OCI-LY7 (cell line): ENCODE data around the gene FNDC3A. TPM values are rescaled to one million over a fixed set of nuclear protein-coding genes. Genes with fewer than 3 reads are reported as not detected.

ENCODE experiments used
- BruUV-seq: library from RNA; stranded (reverse); fragments of 400-500 nt; replicated peaks from 2 replicates; lab custom pipeline; 2021; lab: Mats Ljungman, UMichigan
- CTCF ChIA-PET: fragments of 300-600 bp; sonication (Branson Sonifier 250); formaldehyde crosslinking; loops from one replicate; lab custom pipeline; 2022; ENCODE audit warnings: antibody characterized with exemption; ENCODE audit not compliant: unreplicated experiment; lab: Charles Lee
- POLR2A ChIA-PET: fragments of 300-600 bp; sonication (Branson Sonifier 250); formaldehyde crosslinking; loops from one replicate; lab custom pipeline; 2022; ENCODE audit warnings: antibody characterized with exemption; lab: Charles Lee
- DNase-seq: peaks from one replicate; pipeline ENCODE4 v3.0.0-alpha.2; 2015; ENCODE audit warnings: low spot score
- H2AFZ ChIP-seq: fragments of 200-600 bp; sonication (generic), shearing (Covaris generic); 2 replicates; pipeline ENCODE4 v1.6.1; 2014; ENCODE audit warnings: mild to moderate bottlenecking, antibody characterized with exemption, low read length, moderate library complexity
- H3K27ac ChIP-seq: fragments of 200-600 bp; sonication (generic); 2 replicates; pipeline ENCODE4 v1.5.1; 2014; ENCODE audit warnings: mixed run types, low read depth, mild to moderate bottlenecking, moderate library complexity, low read length, inconsistent platforms; ENCODE audit not compliant: poor library complexity, severe bottlenecking
- H3K36me3 ChIP-seq: fragments of 200-600 bp; sonication (generic); 2 replicates; pipeline ENCODE4 v1.6.1; 2014; ENCODE audit warnings: mild to moderate bottlenecking, antibody characterized with exemption, low read length, moderate library complexity, mixed read lengths; ENCODE audit not compliant: insufficient read depth
- H3K4me1 ChIP-seq: fragments of 200-600 bp; sonication (generic); 2 replicates; pipeline ENCODE4 v1.5.1; 2014; ENCODE audit warnings: mild to moderate bottlenecking, low read length; ENCODE audit not compliant: insufficient read depth, poor library complexity, severe bottlenecking
- H3K4me2 ChIP-seq: fragments of 200-600 bp; sonication (generic); 2 replicates; pipeline ENCODE4 v1.6.1; 2014; ENCODE audit warnings: mild to moderate bottlenecking, low read length
- H3K4me3 ChIP-seq: fragments of 200-600 bp; sonication (generic); 2 replicates; pipeline ENCODE4 v1.5.1; 2014; ENCODE audit warnings: mild to moderate bottlenecking, low read depth, low read length; ENCODE audit not compliant: poor library complexity, severe bottlenecking
- H3K79me2 ChIP-seq: fragments of 200-600 bp; sonication (generic); 2 replicates; pipeline ENCODE4 v1.6.1; 2016; ENCODE audit warnings: low read depth, mild to moderate bottlenecking, low read length, moderate library complexity, mixed read lengths; ENCODE audit not compliant: insufficient read depth
- H3K9me2 ChIP-seq: fragments of 200-600 bp; sonication (generic); 2 replicates; pipeline ENCODE4 v1.6.1; 2016; ENCODE audit warnings: mild to moderate bottlenecking, low read length, mixed read lengths; ENCODE audit not compliant: insufficient read depth
- H3K9me3 ChIP-seq: fragments of 200-600 bp; sonication (generic); 2 replicates; pipeline ENCODE4 v1.6.1; 2014; ENCODE audit warnings: mild to moderate bottlenecking, mixed run types, low read length, mixed read lengths
- H4K20me1 ChIP-seq: fragments of 200-600 bp; sonication (generic); 2 replicates; pipeline ENCODE4 v1.6.1; 2014; ENCODE audit warnings: mild to moderate bottlenecking, antibody characterized with exemption, low read length, moderate library complexity, mixed read lengths; ENCODE audit not compliant: insufficient read depth
- EZH2phosphoT487 ChIP-seq: fragments of 200-600 bp; sonication (generic); IDR thresholded peaks from 2 replicates; pipeline ENCODE4 v1.6.1; 2018; ENCODE audit warnings: low read depth, borderline replicate concordance, mild to moderate bottlenecking, mixed run types, antibody characterized with exemption, low read length, moderate library complexity, mixed read lengths
- intact Hi-C: fragments of 100-400 bp; cut with micrococcal nuclease; formaldehyde crosslinking; loops from one replicate; pipeline ENCODE4 v1.10.0; 2022; ENCODE audit not compliant: unreplicated experiment
- total RNA-seq, 2 experiments: library from RNA; depleted of rRNA in 1 of 2; stranded (reverse); fragments of >200 nt in 1 of 2; shearing (Covaris generic) in 1 of 2; gene quantifications; 2 replicates each; pipeline ENCODE4 v1.2.3, GENCODE V29; 2014 to 2022
- TF ChIP-seq, protein P1 (sequence below): fragments of 200-600 bp; sonication (generic); conservative IDR thresholded peaks from 2 replicates; pipeline ENCODE4 v1.5.1; 2014; ENCODE audit warnings: mild to moderate bottlenecking, antibody characterized with exemption, low read length, moderate library complexity, mixed read lengths

The FNDC3A gene
- total RNA-seq, 2 experiments from 2014 or later = 38.7 to 59.6 TPM

DNA sequence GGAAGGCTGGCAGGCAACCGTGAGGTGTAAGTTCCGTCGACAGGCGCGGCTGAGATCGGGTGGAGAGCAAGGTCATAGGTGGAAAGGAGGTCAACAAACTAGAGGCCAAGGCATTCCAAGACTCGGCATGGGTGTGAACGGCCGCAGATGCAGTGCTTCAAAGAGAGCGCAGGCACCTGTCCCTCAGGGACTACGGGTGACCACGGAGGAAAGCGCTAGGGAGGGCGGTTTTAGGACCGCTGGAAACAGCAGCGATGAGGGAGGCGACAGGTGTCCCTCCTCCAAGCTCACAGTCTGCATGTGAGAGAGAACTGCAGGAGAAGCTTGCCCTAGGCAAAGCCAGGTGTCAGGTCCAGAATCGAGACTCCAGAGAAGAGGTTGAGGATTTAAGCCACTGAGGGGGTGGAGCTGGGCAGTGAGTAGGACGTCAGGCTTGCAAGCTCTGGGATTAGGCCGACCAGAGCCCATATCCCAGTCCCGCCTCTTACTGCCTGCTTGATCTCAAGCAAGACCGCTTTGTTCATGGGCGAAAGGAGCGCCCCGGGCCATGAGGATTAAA, 242.9 kb downstream of the FNDC3A start:
- H4K20me1 ChIP-seq = no peaks in the 10 kb centered on the region
- BruUV-seq = no TSS peak
- H2AFZ ChIP-seq = no peak overlapping the region
- no peak overlapping the region for H3K27ac ChIP-seq
- no peaks in the 10 kb centered on the region for H3K9me2 ChIP-seq
- ChIA-PET CTCF (no interaction called here), POLR2A (no interaction called here)
- TF ChIP-seq, protein P1, sequence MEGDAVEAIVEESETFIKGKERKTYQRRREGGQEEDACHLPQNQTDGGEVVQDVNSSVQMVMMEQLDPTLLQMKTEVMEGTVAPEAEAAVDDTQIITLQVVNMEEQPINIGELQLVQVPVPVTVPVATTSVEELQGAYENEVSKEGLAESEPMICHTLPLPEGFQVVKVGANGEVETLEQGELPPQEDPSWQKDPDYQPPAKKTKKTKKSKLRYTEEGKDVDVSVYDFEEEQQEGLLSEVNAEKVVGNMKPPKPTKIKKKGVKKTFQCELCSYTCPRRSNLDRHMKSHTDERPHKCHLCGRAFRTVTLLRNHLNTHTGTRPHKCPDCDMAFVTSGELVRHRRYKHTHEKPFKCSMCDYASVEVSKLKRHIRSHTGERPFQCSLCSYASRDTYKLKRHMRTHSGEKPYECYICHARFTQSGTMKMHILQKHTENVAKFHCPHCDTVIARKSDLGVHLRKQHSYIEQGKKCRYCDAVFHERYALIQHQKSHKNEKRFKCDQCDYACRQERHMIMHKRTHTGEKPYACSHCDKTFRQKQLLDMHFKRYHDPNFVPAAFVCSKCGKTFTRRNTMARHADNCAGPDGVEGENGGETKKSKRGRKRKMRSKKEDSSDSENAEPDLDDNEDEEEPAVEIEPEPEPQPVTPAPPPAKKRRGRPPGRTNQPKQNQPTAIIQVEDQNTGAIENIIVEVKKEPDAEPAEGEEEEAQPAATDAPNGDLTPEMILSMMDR = no peak
- TF ChIP-seq EZH2phosphoT487 = no peak
- intact Hi-C loops = no loop called here
- H3K36me3 ChIP-seq = no peaks in the 10 kb centered on the region
- no peak for DNase-seq
- peaks cover 10% of the 10 kb centered on the region for H3K4me1 ChIP-seq
- no peaks in the 10 kb centered on the region for H3K9me3 ChIP-seq
- no peak overlapping the region for H3K4me3 ChIP-seq
- no peak overlapping the region for H3K4me2 ChIP-seq
- no peaks in the 10 kb centered on the region for H3K79me2 ChIP-seq

DNA sequence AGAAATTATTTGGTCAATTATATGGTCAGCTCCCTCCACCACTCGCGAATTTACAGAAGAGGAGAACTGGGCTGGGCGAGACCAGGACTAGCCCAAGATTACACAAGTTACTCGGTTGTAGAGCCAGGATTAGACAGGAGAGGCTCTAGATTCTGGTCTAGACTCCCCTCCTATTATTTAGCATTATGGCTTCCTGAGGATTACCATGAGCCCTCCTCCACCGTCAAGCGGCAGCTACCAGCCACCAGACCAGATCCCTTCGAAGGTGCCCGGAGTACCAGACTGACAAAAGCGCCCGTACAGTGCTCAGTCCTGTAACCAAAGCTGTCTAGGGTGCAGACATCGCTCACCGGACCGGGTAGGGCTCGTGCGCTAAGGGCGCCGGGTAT, 243.9 kb downstream of the FNDC3A start:
- intact Hi-C loops = no loop called here
- CTCF ChIA-PET = no interaction called here
- H3K4me2 ChIP-seq = no peak overlapping the region
- no peak overlapping the region for H3K4me3 ChIP-seq
- H2AFZ ChIP-seq = no peak overlapping the region
- no peaks in the 10 kb centered on the region for H3K36me3 ChIP-seq
- POLR2A ChIA-PET = no interaction called here
- no peak for DNase-seq
- no peak overlapping the region for H3K27ac ChIP-seq
- H4K20me1 ChIP-seq = no peaks in the 10 kb centered on the region
- no peaks in the 10 kb centered on the region for H3K9me2 ChIP-seq
- no peak for TF ChIP-seq EZH2phosphoT487
- TF ChIP-seq, protein P1 = no peak
- H3K4me1 ChIP-seq = peaks cover 8% of the 10 kb centered on the region
- no peaks in the 10 kb centered on the region for H3K79me2 ChIP-seq
- H3K9me3 ChIP-seq = no peaks in the 10 kb centered on the region
- BruUV-seq = no TSS peak

DNA sequence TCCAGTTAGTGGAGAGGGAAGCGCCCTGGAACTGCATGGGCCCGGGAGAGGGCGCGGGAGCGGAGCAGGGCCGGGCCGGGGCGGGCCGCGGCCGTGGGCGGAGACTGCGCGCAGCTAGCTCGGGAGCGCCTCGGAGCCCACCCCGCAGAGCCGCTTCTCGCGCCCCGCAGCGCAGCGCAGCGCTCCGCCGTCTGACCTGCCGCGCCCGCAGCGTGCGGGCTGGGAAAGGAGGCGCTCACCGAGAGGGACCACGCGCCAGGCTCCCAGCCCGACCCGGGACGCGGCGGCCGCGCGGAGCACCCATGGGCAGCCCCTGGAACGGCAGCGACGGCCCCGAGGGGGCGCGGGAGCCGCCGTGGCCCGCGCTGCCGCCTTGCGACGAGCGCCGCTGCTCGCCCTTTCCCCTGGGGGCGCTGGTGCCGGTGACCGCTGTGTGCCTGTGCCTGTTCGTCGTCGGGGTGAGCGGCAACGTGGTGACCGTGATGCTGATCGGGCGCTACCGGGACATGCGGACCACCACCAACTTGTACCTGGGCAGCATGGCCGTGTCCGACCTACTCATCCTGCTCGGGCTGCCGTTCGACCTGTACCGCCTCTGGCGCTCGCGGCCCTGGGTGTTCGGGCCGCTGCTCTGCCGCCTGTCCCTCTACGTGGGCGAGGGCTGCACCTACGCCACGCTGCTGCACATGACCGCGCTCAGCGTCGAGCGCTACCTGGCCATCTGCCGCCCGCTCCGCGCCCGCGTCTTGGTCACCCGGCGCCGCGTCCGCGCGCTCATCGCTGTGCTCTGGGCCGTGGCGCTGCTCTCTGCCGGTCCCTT, 244.5 kb downstream of the FNDC3A start, which contains the start of gene MLNR:
TSS of gene MLNR (plus strand) at position 303 of the 820 bp plus-strand sequence. CDS start at position 303, 0 bp downstream.
- POLR2A ChIA-PET = no interaction called here
- TF ChIP-seq, protein P1 = no peak
- no peak for TF ChIP-seq EZH2phosphoT487
- H3K4me3 ChIP-seq = no peak within 1 kb of the TSS
- no peaks in the 10 kb centered on the region for H3K9me3 ChIP-seq
- H3K36me3 ChIP-seq = no peaks in the 10 kb centered on the region
- CTCF ChIA-PET = no interaction called here
- no TSS peak for BruUV-seq
- peaks cover 2% of the 10 kb centered on the region for H3K4me1 ChIP-seq
- H3K27ac ChIP-seq = no peak within 1 kb of the TSS
- no peak for DNase-seq
- intact Hi-C loops = no loop called here
- H3K4me2 ChIP-seq = no peak within 1 kb of the TSS
- H3K9me2 ChIP-seq = no peaks in the 10 kb centered on the region
- H3K79me2 ChIP-seq = no peaks in the 10 kb centered on the region
- no peak within 1 kb of the TSS for H2AFZ ChIP-seq
- H4K20me1 ChIP-seq = no peaks in the 10 kb centered on the region
